Hepatocyte (in vitro differentiated cells): Measurements from ENCODE around the gene RRM1. TPM values are rescaled to one million over a fixed set of nuclear protein-coding genes. Genes with fewer than 3 reads are reported as not detected.

Experiments
- DNase-seq: peaks from one replicate; pipeline ENCODE4 v3.0.0-alpha.2; 2016; ENCODE audit warnings: low spot score
- H2AFZ ChIP-seq: fragments of 200-600 bp; sonication (generic); 2 replicates; pipeline ENCODE4 v1.6.0; 2016; ENCODE audit warnings: antibody characterized with exemption, mild to moderate bottlenecking
- H3K27ac ChIP-seq: fragments of 200-600 bp; sonication (generic); 2 replicates; pipeline ENCODE4 v1.5.1; 2016; ENCODE audit warnings: mild to moderate bottlenecking
- H3K27me3 ChIP-seq: fragments of 200-600 bp; sonication (generic); 2 replicates; pipeline ENCODE4 v1.6.1; 2016
- H3K36me3 ChIP-seq: fragments of 200-600 bp; sonication (generic); replicated peaks from 2 replicates; pipeline ENCODE4 v1.5.1; 2016; ENCODE audit warnings: low read depth; ENCODE audit not compliant: insufficient read depth
- H3K4me1 ChIP-seq: fragments of 200-600 bp; sonication (generic); 2 replicates; pipeline ENCODE4 v1.5.1; 2016; ENCODE audit warnings: mild to moderate bottlenecking, moderate library complexity; ENCODE audit not compliant: insufficient read depth
- H3K4me2 ChIP-seq: fragments of 200-600 bp; sonication (generic); 2 replicates; pipeline ENCODE4 v1.6.0; 2016
- H3K4me3 ChIP-seq: fragments of 200-600 bp; sonication (generic); 2 replicates; pipeline ENCODE4 v1.5.1; 2016; ENCODE audit warnings: mild to moderate bottlenecking
- H3K79me2 ChIP-seq: fragments of 200-600 bp; sonication (generic); 2 replicates; pipeline ENCODE4 v1.6.0; 2017; ENCODE audit warnings: mild to moderate bottlenecking
- H3K9me2 ChIP-seq: fragments of 200-600 bp; sonication (generic); replicated peaks from 2 replicates; pipeline ENCODE4 v1.6.0; 2017; ENCODE audit warnings: mild to moderate bottlenecking; ENCODE audit not compliant: insufficient read depth
- H3K9me3 ChIP-seq: fragments of 200-600 bp; sonication (generic); 2 replicates; pipeline ENCODE4 v1.5.1; 2016; ENCODE audit warnings: low read depth, mild to moderate bottlenecking
- H4K20me1 ChIP-seq: fragments of 200-600 bp; sonication (generic); 2 replicates; pipeline ENCODE4 v1.6.0; 2016; ENCODE audit warnings: mild to moderate bottlenecking; ENCODE audit not compliant: insufficient read depth, poor library complexity, severe bottlenecking
- CTCF ChIP-seq: fragments of 200-600 bp; sonication (generic); IDR thresholded peaks from 2 replicates; pipeline ENCODE4 v1.5.1; 2016; ENCODE audit warnings: antibody characterized with exemption, mild to moderate bottlenecking; ENCODE audit not compliant: poor library complexity
- EZH2 ChIP-seq: fragments of 200-600 bp; sonication (generic); IDR thresholded peaks from 2 replicates; pipeline ENCODE4 v1.6.1; 2016; ENCODE audit warnings: antibody characterized with exemption, mild to moderate bottlenecking, borderline replicate concordance
- EZH2phosphoT487 ChIP-seq: fragments of 200-600 bp; sonication (generic); IDR thresholded peaks from one replicate; pipeline ENCODE4 v1.6.1; 2018; ENCODE audit warnings: antibody characterized with exemption, mild to moderate bottlenecking, low read depth, moderate library complexity; ENCODE audit not compliant: unreplicated experiment, severe bottlenecking
- WGBS: methylation state at CpG from one replicate; pipeline ENCODE4 v1.1.6; 2016; ENCODE audit warnings: low lambda C conversion rate; ENCODE audit errors: missing lambda C conversion rate; 5-methylcytosine and 5-hydroxymethylcytosine counted together
- polyA plus RNA-seq: library from polyadenylated mRNA; unstranded; fragments of >200 nt; fragmentation: Nextera tagmentation; extraction: Ambion mirVana; gene quantifications from 2 replicates; pipeline ENCODE4 v1.2.1, GENCODE V29; 2016
- total RNA-seq: library from RNA; depleted of rRNA; stranded (reverse); fragments of >200 nt; gene quantifications from 2 replicates; pipeline ENCODE4 v1.2.3, GENCODE V29; 2014

Gene RRM1
- total and polyA plus RNA-seq, 2 experiments from 2014 or later: 25.9 to 34.5 TPM

GRCh38 chr11:4072668-4073285 lies 21.8 kb upstream of the RRM1 start:
- Histone ChIP-seq H3K9me2 (no peaks in the 10 kb centered on the region), H2AFZ (peak overlapping the region; percentile 8), H3K4me3 (no peak overlapping the region), H4K20me1 (no peaks in the 10 kb centered on the region), H3K79me2 (no peaks in the 10 kb centered on the region), H3K4me2 (no peak overlapping the region), H3K27me3 (no peaks in the 10 kb centered on the region), H3K36me3 (no peaks in the 10 kb centered on the region), H3K27ac (peak overlapping the region; percentile 4), H3K9me3 (no peaks in the 10 kb centered on the region), H3K4me1 (peaks cover 4% of the 10 kb centered on the region)
- 21% methylated on average over 4 of the region's 4 CpGs for WGBS
- DNase-seq: peak; percentile 84
- TF ChIP-seq CTCF: peak; percentile 86
- TF ChIP-seq EZH2phosphoT487: no peak

GRCh38 chr11:4074266-4074665 lies 20.3 kb upstream of the RRM1 start:
- DNase-seq: no peak
- Histone ChIP-seq H2AFZ (no peak overlapping the region), H3K4me1 (peaks cover 4% of the 10 kb centered on the region), H4K20me1 (no peaks in the 10 kb centered on the region), H3K4me3 (no peak overlapping the region), H3K4me2 (no peak overlapping the region), H3K79me2 (no peaks in the 10 kb centered on the region), H3K9me3 (no peaks in the 10 kb centered on the region), H3K36me3 (no peaks in the 10 kb centered on the region), H3K9me2 (no peaks in the 10 kb centered on the region), H3K27ac (no peak overlapping the region), H3K27me3 (no peaks in the 10 kb centered on the region)
- 96% methylated on average over 7 of the region's 7 CpGs for WGBS
- TF ChIP-seq CTCF (no peak), EZH2phosphoT487 (no peak), EZH2 (no peak)

GRCh38 chr11:4076774-4077173 lies 17.8 kb upstream of the RRM1 start:
- Histone ChIP-seq H3K4me1 (peaks cover 3% of the 10 kb centered on the region), H3K9me2 (no peaks in the 10 kb centered on the region), H3K4me2 (no peak overlapping the region), H3K79me2 (no peaks in the 10 kb centered on the region), H3K4me3 (no peak overlapping the region), H3K9me3 (no peaks in the 10 kb centered on the region), H3K36me3 (no peaks in the 10 kb centered on the region), H4K20me1 (no peaks in the 10 kb centered on the region), H3K27ac (no peak overlapping the region), H2AFZ (no peak overlapping the region), H3K27me3 (no peaks in the 10 kb centered on the region)
- 69% methylated on average over 1 of the region's 1 CpG for WGBS
- TF ChIP-seq CTCF (no peak), EZH2 (no peak), EZH2phosphoT487 (no peak)
- no peak for DNase-seq

GRCh38 chr11:4083198-4083597 lies 11.4 kb upstream of the RRM1 start:
- TF ChIP-seq EZH2phosphoT487: no peak
- Histone ChIP-seq H3K27me3 (no peaks in the 10 kb centered on the region), H3K9me2 (no peaks in the 10 kb centered on the region), H4K20me1 (no peaks in the 10 kb centered on the region), H2AFZ (no peak overlapping the region), H3K79me2 (no peaks in the 10 kb centered on the region), H3K4me1 (no peaks in the 10 kb centered on the region), H3K4me3 (no peak overlapping the region), H3K27ac (no peak overlapping the region), H3K36me3 (no peaks in the 10 kb centered on the region), H3K4me2 (no peak overlapping the region), H3K9me3 (no peaks in the 10 kb centered on the region)
- DNase-seq: no peak
- 86% methylated on average over 9 of the region's 9 CpGs for WGBS
